ENCODE measurements around the gene KIAA1671. TPM values are rescaled to one million over a fixed set of nuclear protein-coding genes. Genes with fewer than 3 reads are reported as not detected.

KIAA1671 gene
- total RNA-seq, 4 donors from 2014 or later: 20.9 to 41.8 (median 28.4) TPM

- WGBS, 2 donors (ENCODE audit: low coverage in 1 of 2): 100% methylated on average over 1 to 2 of the region's 7 CpGs
- H3K4me3 ChIP-seq: no peak overlapping the region
- H3K9me3 ChIP-seq: no peaks in the 10 kb centered on the region
- no peaks in the 10 kb centered on the region for H3K36me3 ChIP-seq
- ATAC-seq: no peak
- peaks cover 31% of the 10 kb centered on the region for H3K27me3 ChIP-seq
- peaks cover 0 to 18% (median 0%) of the 10 kb centered on the region in 3 donors for H3K4me1 ChIP-seq
- H3K27ac ChIP-seq: no peak overlapping the region
- no peak for TF ChIP-seq CTCF (IDR thresholded peaks at IDR 0.05)
- no peak for TF ChIP-seq POLR2A (IDR thresholded peaks at IDR 0.05)
- no peak for TF ChIP-seq POLR2AphosphoS5 (IDR thresholded peaks at IDR 0.05)
- no peak for TF ChIP-seq EP300 (IDR thresholded peaks at IDR 0.05)
Measured at GRCh38 chr22:24947383-24947782, 5.1 kb upstream of the KIAA1671 start.

- peaks cover 0 to 21% (median 0%) of the 10 kb centered on the region in 3 donors for H3K4me1 ChIP-seq
- TF ChIP-seq EP300 (IDR thresholded peaks at IDR 0.05) (no peak), CTCF (IDR thresholded peaks at IDR 0.05) (no peak), POLR2A (IDR thresholded peaks at IDR 0.05) (no peak), POLR2AphosphoS5 (IDR thresholded peaks at IDR 0.05) (no peak)
- 20 to 55% methylated on average over 1 to 12 of the region's 12 CpGs for WGBS, 2 donors (ENCODE audit: low coverage in 1 of 2)
- ATAC-seq: no peak
- no peaks in the 10 kb centered on the region for H3K9me3 ChIP-seq
- H3K27me3 ChIP-seq: peaks cover 31% of the 10 kb centered on the region
- H3K4me3 ChIP-seq: no peak overlapping the region
- H3K27ac ChIP-seq: no peak overlapping the region
- no peaks in the 10 kb centered on the region for H3K36me3 ChIP-seq
Measured at GRCh38 chr22:24947881-24948280, 4.6 kb upstream of the KIAA1671 start.

- Histone ChIP-seq H3K9me3 (no peaks in the 10 kb centered on the region), H3K36me3 (no peaks in the 10 kb centered on the region), H3K27me3 (peaks cover 31% of the 10 kb centered on the region), H3K4me1 (peaks cover 0 to 28% (median under 1%) of the 10 kb centered on the region in 3 donors), H3K27ac (no peak overlapping the region), H3K4me3 (no peak overlapping the region)
- 79 to 81% methylated on average over 5 to 11 of the region's 13 CpGs for WGBS, 2 donors (ENCODE audit: low coverage in 1 of 2)
- TF ChIP-seq EP300 (IDR thresholded peaks at IDR 0.05): no peak
- TF ChIP-seq POLR2AphosphoS5 (IDR thresholded peaks at IDR 0.05): no peak
- no peak for TF ChIP-seq CTCF (IDR thresholded peaks at IDR 0.05)
- TF ChIP-seq POLR2A (IDR thresholded peaks at IDR 0.05): no peak
- ATAC-seq: no peak
Measured at GRCh38 chr22:24948356-24949202, 3.9 kb upstream of the KIAA1671 start.

- no peak overlapping the region for H3K27ac ChIP-seq
- WGBS, 2 donors (ENCODE audit: low coverage in 1 of 2): 18% methylated on average over 5 of the region's 7 CpGs; no CpG with 5 or more reads in 1 of the 2 donors
- ATAC-seq: no peak
- H3K9me3 ChIP-seq: no peaks in the 10 kb centered on the region
- peaks cover 24% of the 10 kb centered on the region for H3K27me3 ChIP-seq
- no peaks in the 10 kb centered on the region for H3K36me3 ChIP-seq
- H3K4me1 ChIP-seq: peaks cover 0 to 42% (median 9%) of the 10 kb centered on the region in 3 donors
- no peak overlapping the region for H3K4me3 ChIP-seq
- TF ChIP-seq EP300 (IDR thresholded peaks at IDR 0.05) (no peak), CTCF (IDR thresholded peaks at IDR 0.05) (no peak), POLR2A (IDR thresholded peaks at IDR 0.05) (no peak), POLR2AphosphoS5 (IDR thresholded peaks at IDR 0.05) (no peak)
Measured at GRCh38 chr22:24950272-24950902, 2.1 kb upstream of the KIAA1671 start.

Measured in gastroesophageal sphincter (tissue), 4 donors.